Fibroblast of pulmonary artery (primary cell): ENCODE results near the gene FIGLA.
"Not testable (repeated sequence)": the region's sequence is repeated elsewhere in the genome, so short reads cannot be mapped to it uniquely, and the experiment has no call there.

Experiments used
- DNase-seq: peaks from one replicate; pipeline ENCODE4 v3.0.0-alpha.2; 2010; ENCODE audit warnings: low read depth
- H3K4me3 ChIP-seq: replicated peaks from 2 replicates; pipeline ENCODE4 v1.5.1; 2011; ENCODE audit warnings: low read depth, mild to moderate bottlenecking, control low read depth, low read length, moderate library complexity
- TF ChIP-seq, protein P1 (sequence below): IDR thresholded peaks from 2 replicates; pipeline ENCODE4 v1.5.1; 2011; ENCODE audit warnings: mild to moderate bottlenecking, control low read depth, low read length, inconsistent platforms; ENCODE audit errors: missing control alignments

The FIGLA gene

GRCh38 chr2:70743068-70743467 lies 47.4 kb downstream of the FIGLA start:
- no peak overlapping the region for H3K4me3 ChIP-seq
- TF ChIP-seq, protein P1, sequence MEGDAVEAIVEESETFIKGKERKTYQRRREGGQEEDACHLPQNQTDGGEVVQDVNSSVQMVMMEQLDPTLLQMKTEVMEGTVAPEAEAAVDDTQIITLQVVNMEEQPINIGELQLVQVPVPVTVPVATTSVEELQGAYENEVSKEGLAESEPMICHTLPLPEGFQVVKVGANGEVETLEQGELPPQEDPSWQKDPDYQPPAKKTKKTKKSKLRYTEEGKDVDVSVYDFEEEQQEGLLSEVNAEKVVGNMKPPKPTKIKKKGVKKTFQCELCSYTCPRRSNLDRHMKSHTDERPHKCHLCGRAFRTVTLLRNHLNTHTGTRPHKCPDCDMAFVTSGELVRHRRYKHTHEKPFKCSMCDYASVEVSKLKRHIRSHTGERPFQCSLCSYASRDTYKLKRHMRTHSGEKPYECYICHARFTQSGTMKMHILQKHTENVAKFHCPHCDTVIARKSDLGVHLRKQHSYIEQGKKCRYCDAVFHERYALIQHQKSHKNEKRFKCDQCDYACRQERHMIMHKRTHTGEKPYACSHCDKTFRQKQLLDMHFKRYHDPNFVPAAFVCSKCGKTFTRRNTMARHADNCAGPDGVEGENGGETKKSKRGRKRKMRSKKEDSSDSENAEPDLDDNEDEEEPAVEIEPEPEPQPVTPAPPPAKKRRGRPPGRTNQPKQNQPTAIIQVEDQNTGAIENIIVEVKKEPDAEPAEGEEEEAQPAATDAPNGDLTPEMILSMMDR: no peak
- no peak for DNase-seq

DNA sequence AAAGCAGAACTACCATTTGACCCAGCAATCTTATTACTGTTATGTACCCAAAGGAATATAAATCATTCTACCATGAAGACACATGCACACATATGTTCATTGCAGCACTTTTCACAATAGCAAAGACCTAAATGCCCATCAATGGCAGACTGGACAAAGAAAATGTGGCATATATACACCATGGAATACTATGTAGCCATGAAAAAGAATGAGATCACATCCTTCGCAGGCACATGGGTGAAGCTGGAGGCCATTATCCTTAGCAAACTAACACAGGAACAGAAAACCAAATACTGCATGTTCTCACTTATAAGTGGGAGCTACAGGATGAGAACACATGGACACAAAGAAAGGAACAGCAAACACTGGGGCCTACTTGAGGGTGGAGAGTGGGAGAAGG lies 51.0 kb downstream of the FIGLA start:
- not testable (repeated sequence) for H3K4me3 ChIP-seq, DNase-seq

DNA sequence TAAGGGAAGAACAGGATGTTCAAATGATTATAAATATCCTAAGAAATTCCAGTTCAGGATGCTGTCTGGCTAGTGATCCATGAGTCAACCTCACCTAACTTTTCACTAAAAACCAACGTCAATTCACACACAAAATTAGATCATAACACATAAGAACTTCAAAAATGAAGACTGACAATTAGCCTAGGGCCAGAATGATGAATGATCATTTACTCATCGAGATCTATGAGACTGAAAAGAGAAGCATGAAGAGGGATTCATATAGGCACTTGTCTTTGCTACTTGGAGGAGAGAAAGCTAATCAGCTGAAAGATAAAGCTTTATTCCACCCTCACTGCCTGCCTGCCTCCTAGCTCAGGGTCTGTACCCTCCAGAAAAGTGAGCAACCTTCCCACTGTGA lies 52.3 kb downstream of the FIGLA start:
- no peak for DNase-seq
- H3K4me3 ChIP-seq: no peak overlapping the region
- TF ChIP-seq, protein P1: no peak

DNA sequence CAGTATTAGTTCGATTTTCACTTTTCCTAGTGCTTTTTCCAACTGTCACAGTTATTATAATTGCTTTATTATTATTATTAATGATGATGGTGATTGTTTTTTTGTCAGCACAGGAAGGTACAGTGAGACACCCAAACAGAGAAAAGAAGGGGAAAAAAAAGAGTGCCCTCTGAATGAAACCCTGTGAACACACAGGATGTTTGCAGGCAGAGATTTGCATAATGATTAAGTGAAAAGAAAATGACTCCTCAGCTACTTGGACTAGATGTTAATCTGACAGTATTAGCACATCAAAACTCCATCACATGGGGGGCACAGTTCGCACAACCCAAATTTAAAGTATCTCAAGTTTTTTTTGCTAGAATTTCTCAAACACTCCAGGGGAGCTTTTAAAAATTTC lies 55.4 kb downstream of the FIGLA start:
- no peak overlapping the region for H3K4me3 ChIP-seq
- DNase-seq: no peak
- TF ChIP-seq, protein P1: no peak

DNA sequence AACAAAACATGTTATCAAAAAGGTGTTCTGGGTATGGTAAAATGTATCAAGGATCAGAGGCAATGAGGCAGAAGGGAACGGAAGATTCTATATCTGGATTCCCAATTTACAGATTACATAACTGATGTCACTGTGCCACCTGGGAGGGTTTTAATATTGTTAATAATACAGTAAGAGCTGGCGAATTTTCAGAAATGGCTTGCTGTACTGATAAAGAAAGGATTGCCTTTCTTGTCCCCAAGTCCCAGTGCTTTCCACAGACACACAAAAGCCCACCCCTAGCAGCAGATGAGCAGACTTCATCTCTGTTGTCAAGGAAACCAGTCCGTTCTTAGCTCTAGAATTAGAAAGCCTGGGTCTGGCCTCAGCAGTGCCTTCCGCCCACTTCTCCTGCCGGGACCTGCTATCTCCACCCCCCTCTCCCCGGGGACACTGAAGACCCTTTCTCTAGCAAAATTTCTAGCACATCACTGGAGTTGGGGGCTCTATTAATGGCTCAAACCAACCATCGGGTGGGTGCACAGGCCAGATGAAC lies 56.7 kb downstream of the FIGLA start:
- no peak overlapping the region for H3K4me3 ChIP-seq
- no peak for DNase-seq
- TF ChIP-seq, protein P1: no peak

- DNase-seq: no peak
- TF ChIP-seq, protein P1: no peak
- H3K4me3 ChIP-seq: no peak overlapping the region
Measured at GRCh38 chr2:70732766-70733645, 57.4 kb downstream of the FIGLA start.

GRCh38 chr2:70730730-70731129 lies 59.7 kb downstream of the FIGLA start:
- TF ChIP-seq, protein P1: no peak
- H3K4me3 ChIP-seq: no peak overlapping the region
- no peak for DNase-seq
